HG03103 (cell line): ENCODE results near the gene DNAJC5.
"Not testable (repeated sequence)": the region's sequence is repeated elsewhere in the genome, so short reads cannot be mapped to it uniquely, and the experiment has no call there.

Experiments used
- ATAC-seq: cut with Tn5 transposase; IDR thresholded peaks from one replicate; pipeline ENCODE4 v1.9.1; 2021; ENCODE audit warnings: low read depth; ENCODE audit not compliant: unreplicated experiment

The DNAJC5 gene

GRCh38 chr20:63900413-63900812 is 5.5 kb downstream of the DNAJC5 start:
- no peak for ATAC-seq

GRCh38 chr20:63903796-63904561 is 9.1 kb downstream of the DNAJC5 start:
- no peak for ATAC-seq

- no peak for ATAC-seq
Observed at GRCh38 chr20:63908008-63908682, 13.2 kb downstream of the DNAJC5 start.

GRCh38 chr20:63911176-63911575 is 16.2 kb downstream of the DNAJC5 start:
- no peak for ATAC-seq

- ATAC-seq: no peak
Observed at GRCh38 chr20:63913768-63914167, 18.8 kb downstream of the DNAJC5 start.

- ATAC-seq: no peak
Observed at GRCh38 chr20:63915471-63915870, 20.5 kb downstream of the DNAJC5 start.

GRCh38 chr20:63916371-63916939 is 21.5 kb downstream of the DNAJC5 start:
- ATAC-seq: not testable (repeated sequence)

GRCh38 chr20:63917811-63918210 is 22.9 kb downstream of the DNAJC5 start:
- no peak for ATAC-seq

- ATAC-seq: no peak
Observed at GRCh38 chr20:63919130-63919529, 24.2 kb downstream of the DNAJC5 start.

GRCh38 chr20:63920226-63920625 is 25.3 kb downstream of the DNAJC5 start:
- ATAC-seq: no peak

GRCh38 chr20:63923651-63924050 is 28.7 kb downstream of the DNAJC5 start:
- ATAC-seq: no peak

GRCh38 chr20:63924241-63924640 is 29.3 kb downstream of the DNAJC5 start:
- no peak for ATAC-seq

GRCh38 chr20:63926298-63926697 is 31.4 kb downstream of the DNAJC5 start:
- no peak for ATAC-seq

- ATAC-seq: no peak
Observed at GRCh38 chr20:63929071-63929470, 34.1 kb downstream of the DNAJC5 start.

- not testable (repeated sequence) for ATAC-seq
Observed at GRCh38 chr20:63929473-63929883, 34.6 kb downstream of the DNAJC5 start.

- no peak for ATAC-seq
Observed at GRCh38 chr20:63930971-63931553, 36.1 kb downstream of the DNAJC5 start.

- ATAC-seq: no peak
Observed at GRCh38 chr20:63931735-63932134, 36.8 kb downstream of the DNAJC5 start.

GRCh38 chr20:63932606-63933160 is 37.8 kb downstream of the DNAJC5 start:
- ATAC-seq: no peak

GRCh38 chr20:63933646-63934045 is 38.7 kb downstream of the DNAJC5 start:
- no peak for ATAC-seq

GRCh38 chr20:63934271-63935068 is 39.5 kb downstream of the DNAJC5 start:
- no peak for ATAC-seq
